OCI-LY3 (cell line): Measurements from ENCODE around the gene NDUFA12.

Source experiments
- EZH2phosphoT487 ChIP-seq: fragments of 200-600 bp; shearing (Covaris generic); IDR thresholded peaks from 2 replicates; pipeline ENCODE4 v1.6.1; 2018; ENCODE audit warnings: antibody characterized with exemption, mixed run types, low read depth
- TF ChIP-seq, protein P1 (sequence below): fragments of 200-600, 300-600 bp; sonication (generic); IDR thresholded peaks from 2 replicates; pipeline ENCODE4 v1.5.1; 2014; ENCODE audit warnings: antibody characterized with exemption, low read length, low read depth

DNA sequence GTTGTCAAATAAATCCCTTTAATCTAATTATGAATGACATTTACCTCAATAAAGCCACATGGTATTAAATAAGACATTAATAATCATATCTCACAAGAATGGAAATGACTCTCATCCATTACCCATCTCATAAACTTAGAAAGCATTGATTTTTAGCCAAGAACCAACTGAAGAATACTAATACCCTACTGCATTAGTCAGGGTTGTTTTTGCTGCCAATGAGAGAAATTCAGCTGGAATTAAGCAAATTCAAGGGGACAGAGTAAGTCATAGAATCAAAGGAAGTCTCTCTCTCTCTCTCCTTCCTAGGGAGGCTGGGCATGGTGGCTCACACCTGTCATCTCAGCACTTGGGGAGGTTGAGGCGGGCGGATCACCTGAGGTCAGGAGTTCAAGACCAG, 41.6 kb downstream of the NDUFA12 start:
- TF ChIP-seq, protein P1, sequence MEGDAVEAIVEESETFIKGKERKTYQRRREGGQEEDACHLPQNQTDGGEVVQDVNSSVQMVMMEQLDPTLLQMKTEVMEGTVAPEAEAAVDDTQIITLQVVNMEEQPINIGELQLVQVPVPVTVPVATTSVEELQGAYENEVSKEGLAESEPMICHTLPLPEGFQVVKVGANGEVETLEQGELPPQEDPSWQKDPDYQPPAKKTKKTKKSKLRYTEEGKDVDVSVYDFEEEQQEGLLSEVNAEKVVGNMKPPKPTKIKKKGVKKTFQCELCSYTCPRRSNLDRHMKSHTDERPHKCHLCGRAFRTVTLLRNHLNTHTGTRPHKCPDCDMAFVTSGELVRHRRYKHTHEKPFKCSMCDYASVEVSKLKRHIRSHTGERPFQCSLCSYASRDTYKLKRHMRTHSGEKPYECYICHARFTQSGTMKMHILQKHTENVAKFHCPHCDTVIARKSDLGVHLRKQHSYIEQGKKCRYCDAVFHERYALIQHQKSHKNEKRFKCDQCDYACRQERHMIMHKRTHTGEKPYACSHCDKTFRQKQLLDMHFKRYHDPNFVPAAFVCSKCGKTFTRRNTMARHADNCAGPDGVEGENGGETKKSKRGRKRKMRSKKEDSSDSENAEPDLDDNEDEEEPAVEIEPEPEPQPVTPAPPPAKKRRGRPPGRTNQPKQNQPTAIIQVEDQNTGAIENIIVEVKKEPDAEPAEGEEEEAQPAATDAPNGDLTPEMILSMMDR: no peak
- no peak for TF ChIP-seq EZH2phosphoT487
